Ectodermal cell (in vitro differentiated cells): ENCODE measurements around the gene TSHZ2.

Source experiments
- H3K27ac ChIP-seq: 2 replicates; pipeline ENCODE4 v1.7.0; 2013; ENCODE audit warnings: mild to moderate bottlenecking, low read depth, low read length; ENCODE audit not compliant: insufficient read depth, poor library complexity, severe bottlenecking
- H3K27me3 ChIP-seq: 2 replicates; pipeline ENCODE4 v1.7.0; 2013; ENCODE audit warnings: mild to moderate bottlenecking, low read length; ENCODE audit not compliant: insufficient read depth, control insufficient read depth, poor library complexity, severe bottlenecking
- H3K36me3 ChIP-seq: one replicate; pipeline ENCODE4 v1.7.0; 2013; ENCODE audit warnings: low read length; ENCODE audit not compliant: control insufficient read depth, insufficient read depth
- H3K4me1 ChIP-seq: one replicate; pipeline ENCODE4 v1.7.0; 2013; ENCODE audit warnings: low read length; ENCODE audit not compliant: control insufficient read depth, insufficient read depth
- H3K4me3 ChIP-seq: 2 replicates; pipeline ENCODE4 v1.7.0; 2013; ENCODE audit warnings: low read depth, low read length, control low read depth; ENCODE audit not compliant: insufficient read depth
- H3K9me3 ChIP-seq: 2 replicates; pipeline ENCODE4 v1.7.0; 2013; ENCODE audit warnings: mild to moderate bottlenecking, low read length, moderate library complexity; ENCODE audit not compliant: control insufficient read depth
- WGBS, 2 experiments: methylation state at CpG; one replicate each; pipeline ENCODE4 v1.1.7; 2013; ENCODE audit warnings: missing lambda C conversion rate in 2 of 2; 5-methylcytosine and 5-hydroxymethylcytosine counted together

The TSHZ2 gene

DNA sequence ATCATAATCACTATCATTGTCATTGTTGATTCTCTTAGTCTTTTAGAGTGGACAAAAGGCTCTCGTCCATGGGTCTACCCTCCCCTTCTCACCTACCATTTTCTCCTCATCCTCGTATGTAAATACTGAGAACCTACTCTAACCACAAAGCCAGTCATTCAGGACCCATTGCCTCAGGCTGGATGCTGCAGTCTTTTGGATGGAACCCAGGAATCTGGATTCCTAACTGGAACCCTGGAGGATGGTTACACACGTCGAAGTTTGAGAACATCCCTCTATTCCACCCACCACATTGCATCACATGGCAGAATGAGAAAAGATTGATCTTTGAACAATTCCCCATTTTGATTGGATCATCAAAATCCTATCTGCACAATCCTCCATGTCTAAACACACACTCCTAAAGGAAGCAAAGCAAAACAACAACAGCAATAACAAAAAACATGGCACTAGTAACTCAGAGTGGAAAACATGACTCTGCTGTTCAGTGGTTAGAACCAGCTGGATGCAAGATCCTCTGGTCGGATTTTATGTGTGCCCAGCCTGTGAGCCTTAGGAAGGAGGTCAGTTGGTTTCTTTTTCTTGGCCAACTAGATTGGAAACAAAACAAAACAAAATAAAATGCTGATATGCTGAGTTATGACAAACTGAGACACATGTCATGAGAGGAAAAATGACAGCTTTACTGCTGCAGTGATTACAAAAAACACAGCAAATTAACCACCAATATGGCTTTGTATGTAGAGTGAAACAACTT, 38.0 kb downstream of the TSHZ2 start:
- no peaks in the 10 kb centered on the region for H3K36me3 ChIP-seq
- no peaks in the 10 kb centered on the region for H3K27me3 ChIP-seq
- no peaks in the 10 kb centered on the region for H3K9me3 ChIP-seq
- H3K4me3 ChIP-seq: no peak overlapping the region
- no peaks in the 10 kb centered on the region for H3K4me1 ChIP-seq
- H3K27ac ChIP-seq: no peak overlapping the region
- 88 to 94% methylated on average over 5 of the region's 5 CpGs for WGBS, 2 experiments

- H3K36me3 ChIP-seq: no peaks in the 10 kb centered on the region
- no peak overlapping the region for H3K4me3 ChIP-seq
- H3K27me3 ChIP-seq: no peaks in the 10 kb centered on the region
- H3K9me3 ChIP-seq: no peaks in the 10 kb centered on the region
- H3K27ac ChIP-seq: no peak overlapping the region
- no peaks in the 10 kb centered on the region for H3K4me1 ChIP-seq
- 93 to 95% methylated on average over 2 of the region's 2 CpGs for WGBS, 2 experiments
Measured at GRCh38 chr20:53011640-53012039, 39.5 kb downstream of the TSHZ2 start.

DNA sequence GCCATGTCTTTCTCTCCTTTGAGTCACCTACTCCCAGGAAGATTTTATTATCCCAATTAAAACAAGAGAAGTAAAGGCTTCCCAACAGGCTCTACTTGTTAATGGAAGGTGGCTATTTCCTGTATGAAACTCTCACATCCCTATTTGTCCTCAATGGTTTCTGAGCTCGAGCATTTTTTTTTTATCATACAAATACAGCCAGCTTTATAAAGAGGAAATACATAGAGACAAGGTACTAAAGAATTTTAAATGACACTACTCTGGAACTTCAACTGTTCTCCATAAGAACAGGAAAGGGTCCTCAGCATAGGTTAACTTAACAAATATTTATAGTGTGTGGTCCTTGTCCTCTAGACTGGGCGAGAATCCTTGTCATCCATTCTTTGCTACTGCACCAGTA, 41.0 kb downstream of the TSHZ2 start:
- H3K27ac ChIP-seq: no peak overlapping the region
- no peaks in the 10 kb centered on the region for H3K4me1 ChIP-seq
- H3K4me3 ChIP-seq: no peak overlapping the region
- no peaks in the 10 kb centered on the region for H3K36me3 ChIP-seq
- H3K9me3 ChIP-seq: no peaks in the 10 kb centered on the region
- 100% methylated on average over 2 of the region's 2 CpGs; no CpG with 5 or more reads in 1 of the 2 experiments for WGBS, 2 experiments
- H3K27me3 ChIP-seq: no peaks in the 10 kb centered on the region

GRCh38 chr20:53013847-53014246, 41.7 kb downstream of the TSHZ2 start:
- no peaks in the 10 kb centered on the region for H3K36me3 ChIP-seq
- H3K9me3 ChIP-seq: no peaks in the 10 kb centered on the region
- no peaks in the 10 kb centered on the region for H3K4me1 ChIP-seq
- WGBS, 2 experiments: 82 to 95% methylated on average over 3 to 4 of the region's 4 CpGs
- H3K27me3 ChIP-seq: no peaks in the 10 kb centered on the region
- H3K4me3 ChIP-seq: no peak overlapping the region
- no peak overlapping the region for H3K27ac ChIP-seq

- WGBS, 2 experiments: 92% methylated on average over 2 of the region's 2 CpGs
- Histone ChIP-seq H3K9me3 (no peaks in the 10 kb centered on the region), H3K27ac (no peak overlapping the region), H3K4me1 (no peaks in the 10 kb centered on the region), H3K27me3 (no peaks in the 10 kb centered on the region), H3K4me3 (no peak overlapping the region), H3K36me3 (no peaks in the 10 kb centered on the region)
Measured at GRCh38 chr20:53016071-53016470, 43.9 kb downstream of the TSHZ2 start.

- H3K4me1 ChIP-seq: no peaks in the 10 kb centered on the region
- H3K27me3 ChIP-seq: no peaks in the 10 kb centered on the region
- 87 to 90% methylated on average over 5 of the region's 5 CpGs for WGBS, 2 experiments
- no peaks in the 10 kb centered on the region for H3K9me3 ChIP-seq
- no peak overlapping the region for H3K27ac ChIP-seq
- H3K4me3 ChIP-seq: no peak overlapping the region
- H3K36me3 ChIP-seq: no peaks in the 10 kb centered on the region
Measured at GRCh38 chr20:53016534-53017042, 44.4 kb downstream of the TSHZ2 start.

- no peaks in the 10 kb centered on the region for H3K36me3 ChIP-seq
- no peak overlapping the region for H3K4me3 ChIP-seq
- no peaks in the 10 kb centered on the region for H3K9me3 ChIP-seq
- H3K27me3 ChIP-seq: no peaks in the 10 kb centered on the region
- no peak overlapping the region for H3K27ac ChIP-seq
- no peaks in the 10 kb centered on the region for H3K4me1 ChIP-seq
- WGBS, 2 experiments: 90 to 96% methylated on average over 4 of the region's 4 CpGs
Measured at GRCh38 chr20:53017206-53017605, 45.0 kb downstream of the TSHZ2 start.

DNA sequence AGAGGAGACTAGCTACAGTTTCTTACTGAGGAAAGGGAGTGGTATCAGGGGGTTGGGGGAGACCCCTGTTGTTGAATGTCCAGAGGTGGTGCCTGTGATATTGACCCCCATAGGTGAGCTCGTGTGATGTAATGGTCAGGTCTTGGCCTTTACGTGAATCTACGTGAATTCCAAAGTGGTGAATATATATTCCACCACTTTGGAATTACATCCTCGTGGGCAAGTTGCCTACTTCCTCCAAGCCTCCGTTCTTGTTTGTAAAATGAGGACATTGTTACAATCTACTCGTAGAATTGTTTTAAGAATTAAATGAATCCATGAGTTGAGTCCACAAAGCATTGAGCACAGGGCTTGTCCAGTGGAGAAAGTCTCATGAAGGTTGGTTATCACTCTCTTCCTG, 47.3 kb downstream of the TSHZ2 start:
- Histone ChIP-seq H3K9me3 (no peaks in the 10 kb centered on the region), H3K36me3 (no peaks in the 10 kb centered on the region), H3K4me1 (no peaks in the 10 kb centered on the region), H3K27ac (no peak overlapping the region), H3K4me3 (no peak overlapping the region), H3K27me3 (no peaks in the 10 kb centered on the region)
- 91 to 98% methylated on average over 6 of the region's 6 CpGs for whole genome bisulfite sequencing, 2 experiments

DNA sequence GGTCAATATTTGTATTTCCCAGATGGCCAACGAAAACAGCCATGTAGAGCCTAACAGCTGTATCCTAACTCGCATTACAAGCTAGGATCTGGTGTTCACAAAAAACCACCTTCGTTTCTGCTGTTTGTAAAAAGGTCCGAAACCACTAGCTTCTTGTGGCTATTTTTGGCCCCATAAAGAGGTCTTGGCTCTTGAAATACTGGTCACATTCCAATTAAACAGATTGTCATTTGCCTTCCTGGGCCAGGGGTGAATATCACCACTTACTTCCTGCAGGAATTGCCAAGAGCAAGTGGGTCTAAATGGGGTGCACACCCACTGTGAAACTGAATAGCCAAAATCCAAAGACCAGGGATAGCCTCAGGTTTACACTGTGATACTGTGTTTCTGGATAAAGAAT, 48.2 kb downstream of the TSHZ2 start:
- 91 to 97% methylated on average over 4 of the region's 4 CpGs for WGBS, 2 experiments
- Histone ChIP-seq H3K27ac (no peak overlapping the region), H3K4me3 (no peak overlapping the region), H3K4me1 (no peaks in the 10 kb centered on the region), H3K36me3 (no peaks in the 10 kb centered on the region), H3K27me3 (no peaks in the 10 kb centered on the region), H3K9me3 (no peaks in the 10 kb centered on the region)

- no peaks in the 10 kb centered on the region for H3K9me3 ChIP-seq
- no peaks in the 10 kb centered on the region for H3K4me1 ChIP-seq
- no peaks in the 10 kb centered on the region for H3K27me3 ChIP-seq
- H3K27ac ChIP-seq: no peak overlapping the region
- H3K4me3 ChIP-seq: no peak overlapping the region
- WGBS, 2 experiments: 98 to 100% methylated on average over 1 to 2 of the region's 2 CpGs
- no peaks in the 10 kb centered on the region for H3K36me3 ChIP-seq
Measured at GRCh38 chr20:53020834-53021233, 48.7 kb downstream of the TSHZ2 start.
